GM18951 (cell line): ENCODE measurements around the gene RRAD.
"Not testable (repeated sequence)": the region's sequence is repeated elsewhere in the genome, so short reads cannot be mapped to it uniquely, and the experiment has no call there.

Experiments
- POLR2A ChIP-seq: IDR thresholded peaks from 4 replicates; pipeline ENCODE4 v1.6.1; 2011; ENCODE audit warnings: mild to moderate bottlenecking; ENCODE audit not compliant: insufficient read length, insufficient read depth; ENCODE audit errors: extremely low read depth
- in situ Hi-C: fragments of 300-500 bp; cut with MboI; formaldehyde crosslinking; loops from one replicate; pipeline ENCODE4 v1.12.0; 2022; ENCODE audit warnings: low sequenced_read_pairs, mixed read lengths, inconsistent platforms; ENCODE audit not compliant: unreplicated experiment

Gene RRAD

DNA sequence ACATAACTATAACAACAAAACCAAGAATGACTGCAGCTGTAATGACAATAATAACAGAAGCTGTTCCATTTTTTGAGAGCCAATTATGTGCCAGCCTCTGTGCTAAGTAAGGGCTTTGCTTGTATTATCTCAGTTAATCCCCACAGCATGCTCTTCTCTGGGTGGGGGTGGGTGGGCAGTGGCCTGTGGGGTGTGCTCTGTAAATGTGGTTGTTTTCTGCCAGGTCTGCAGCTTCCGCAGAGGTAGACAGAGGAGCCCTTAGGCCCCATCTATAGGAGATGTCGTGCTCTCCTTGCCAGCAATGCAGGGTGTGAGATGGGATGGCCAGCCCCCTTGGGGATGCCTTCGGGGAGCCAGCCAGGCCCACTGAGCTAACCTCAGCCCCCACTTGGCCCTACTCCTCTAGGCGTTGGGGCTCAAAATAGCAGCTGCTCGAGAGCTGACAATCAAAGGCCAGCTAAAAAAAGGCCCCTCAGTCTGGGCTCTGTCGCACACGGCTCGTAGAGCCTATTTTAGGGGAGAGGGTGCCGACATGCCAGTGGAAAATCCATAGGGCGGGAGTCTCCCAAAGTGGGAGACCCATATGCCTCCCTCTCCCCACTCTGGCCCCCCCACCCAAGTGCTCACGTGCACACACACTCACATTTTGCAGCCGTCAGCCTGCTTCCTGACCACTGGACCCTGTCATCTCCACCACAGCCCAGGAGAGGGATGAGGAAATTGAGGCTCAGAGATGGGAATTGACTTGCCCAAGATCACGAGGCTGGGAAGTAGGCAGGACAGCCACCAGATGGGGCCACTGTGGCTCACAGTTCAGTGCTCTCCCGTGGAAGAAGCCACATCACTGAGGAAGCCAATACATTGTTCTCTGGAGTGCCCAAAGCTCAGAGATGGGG is 22.4 kb downstream of the RRAD start:
- no peak for TF ChIP-seq POLR2A
- in situ Hi-C loops = no loop called here

DNA sequence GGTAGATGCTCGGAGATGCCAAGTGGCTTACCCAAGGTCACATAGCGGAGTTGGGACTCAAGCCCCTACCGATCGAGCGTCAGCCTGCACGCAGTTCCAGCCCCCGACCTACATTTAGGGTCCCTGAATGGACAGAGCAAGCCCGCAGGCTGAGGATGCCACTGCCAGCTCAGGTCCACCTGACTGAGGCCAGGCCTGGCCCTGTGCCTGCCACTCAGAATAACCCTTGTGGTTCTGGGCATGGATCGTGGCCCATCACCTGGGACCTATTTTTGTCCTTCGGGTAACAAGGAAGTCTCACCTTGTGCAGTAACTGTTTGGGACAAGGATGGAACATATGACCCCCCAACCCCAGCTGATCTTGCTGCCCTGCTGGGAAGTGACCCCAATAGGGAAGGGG is 23.7 kb downstream of the RRAD start:
- in situ Hi-C loops = no loop called here

DNA sequence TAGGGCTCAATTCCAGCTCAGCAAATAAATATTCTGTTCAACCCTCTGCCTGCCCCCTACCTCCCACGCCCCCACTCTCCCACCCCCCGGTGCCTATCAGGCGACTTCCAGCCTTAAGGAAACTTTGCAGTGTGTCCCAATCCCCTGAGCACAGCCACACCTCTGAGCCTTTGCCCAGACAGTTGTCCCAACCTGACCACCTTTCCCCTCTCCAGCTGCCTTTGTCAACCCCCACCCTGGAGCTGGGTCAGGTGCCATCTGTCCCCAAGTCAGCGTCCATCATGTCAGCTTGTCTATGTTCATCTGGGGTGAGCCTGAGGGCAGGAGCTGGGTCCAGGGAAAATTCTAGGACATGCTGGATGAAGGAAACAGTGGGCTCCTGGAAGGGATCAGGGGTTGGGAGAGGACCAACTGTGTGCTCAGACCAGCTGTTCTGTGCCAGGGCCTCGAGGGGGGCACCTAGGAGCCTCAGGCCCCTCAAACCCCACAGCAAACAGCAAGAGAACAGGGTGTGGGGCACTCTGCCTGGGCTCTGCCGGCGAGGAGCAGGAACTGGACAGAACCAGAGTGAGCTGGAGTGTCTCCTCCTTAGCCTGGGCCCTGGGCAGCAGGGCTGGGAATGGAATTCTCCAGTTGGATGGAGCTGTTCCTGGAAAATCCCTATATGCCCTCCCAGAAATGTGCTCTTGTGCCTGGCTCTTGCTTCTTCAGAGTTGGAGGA is 24.5 kb downstream of the RRAD start:
- in situ Hi-C loops = no loop called here
- no peak for TF ChIP-seq POLR2A

More for the DNA sequence above, 23.7 kb downstream of the RRAD start:
- no peak for TF ChIP-seq POLR2A

DNA sequence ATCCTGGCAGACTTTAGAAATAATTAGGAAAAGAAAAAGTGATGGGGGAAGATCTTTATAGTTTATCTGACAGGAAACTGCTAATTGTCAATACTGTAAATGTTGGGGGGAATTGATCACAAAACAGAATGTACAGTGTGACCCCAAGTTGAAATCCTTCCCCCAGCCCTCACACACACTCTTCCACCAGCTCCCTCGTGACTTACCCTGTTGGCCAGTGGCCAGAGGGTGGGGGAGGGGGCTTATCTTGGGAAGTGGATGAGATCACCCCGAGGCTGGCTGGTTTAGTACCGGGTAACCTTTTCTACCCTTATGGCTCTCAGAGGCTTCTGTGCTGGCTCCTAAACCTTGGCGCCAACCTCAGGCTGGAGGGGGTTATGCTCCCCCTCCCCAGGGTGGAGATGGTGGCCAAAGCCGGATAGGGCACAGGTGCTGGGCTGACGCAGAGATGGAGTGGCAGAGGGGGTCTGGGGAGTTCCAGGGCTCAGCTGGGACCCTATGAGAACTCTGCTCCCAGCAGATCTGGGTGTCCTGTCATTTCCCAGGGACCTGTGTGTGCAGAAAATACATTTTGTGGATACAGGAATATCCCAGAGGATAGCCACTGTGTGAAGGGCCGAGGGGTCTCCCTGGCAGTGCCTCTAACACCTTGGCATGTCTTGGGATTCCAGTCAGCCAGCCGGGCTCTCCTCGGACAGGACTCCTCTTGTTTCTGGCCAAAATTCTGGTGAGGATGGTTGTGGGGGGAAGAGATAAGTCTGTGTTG is 25.2 kb downstream of the RRAD start:
- in situ Hi-C loops = no loop called here

DNA sequence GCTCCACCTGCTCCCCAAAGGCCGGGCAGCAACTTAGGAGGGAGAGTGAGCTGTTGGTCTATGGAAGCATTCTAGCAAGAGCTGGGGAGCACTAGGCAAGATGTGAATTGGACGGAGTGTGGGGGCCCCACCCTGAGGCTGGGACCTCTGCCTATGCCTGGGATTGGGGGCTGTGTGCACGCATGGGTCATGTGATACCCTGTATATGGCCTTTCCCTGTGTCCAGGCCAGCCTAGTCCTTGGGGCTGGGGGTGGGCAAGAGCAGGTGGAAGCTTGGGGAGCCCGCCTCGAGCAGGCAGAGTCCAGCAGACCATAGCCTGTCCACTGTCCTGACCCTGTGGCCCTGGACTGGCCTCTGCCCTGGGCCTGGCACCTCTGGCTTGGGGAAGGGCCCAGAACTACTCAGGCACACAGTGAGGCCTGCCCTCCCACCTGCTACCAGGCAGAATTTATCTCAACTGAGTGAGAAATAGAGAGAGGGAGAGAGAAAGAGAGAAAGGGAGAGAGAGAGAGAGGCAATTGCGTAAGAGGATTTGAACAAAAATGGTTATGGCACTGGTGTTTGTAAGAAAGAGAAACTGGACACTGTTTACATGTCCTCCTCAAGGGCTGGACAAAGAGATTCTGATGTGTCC is 25.9 kb downstream of the RRAD start:
- no peak for TF ChIP-seq POLR2A
- in situ Hi-C loops = no loop called here

More for the DNA sequence above, 25.2 kb downstream of the RRAD start:
- TF ChIP-seq POLR2A = no peak

DNA sequence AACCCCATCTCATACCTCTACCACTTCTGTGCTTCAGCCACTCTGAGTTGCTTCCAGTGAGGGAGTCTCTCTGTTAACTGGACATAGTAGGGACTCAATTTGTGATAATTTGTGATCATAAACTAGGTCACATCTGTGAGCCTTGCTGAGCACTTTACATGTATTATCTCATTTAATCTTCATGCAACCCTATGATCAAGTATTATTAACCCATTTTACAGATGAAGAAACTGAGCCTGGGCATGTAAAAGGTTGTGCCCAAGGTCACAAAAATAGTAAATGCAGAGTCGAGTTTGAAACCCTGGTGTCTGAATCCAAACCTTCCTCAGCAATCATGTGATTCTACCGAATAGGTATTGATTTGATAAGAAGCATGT is 26.4 kb downstream of the RRAD start:
- in situ Hi-C loops = no loop called here
- no peak for TF ChIP-seq POLR2A

DNA sequence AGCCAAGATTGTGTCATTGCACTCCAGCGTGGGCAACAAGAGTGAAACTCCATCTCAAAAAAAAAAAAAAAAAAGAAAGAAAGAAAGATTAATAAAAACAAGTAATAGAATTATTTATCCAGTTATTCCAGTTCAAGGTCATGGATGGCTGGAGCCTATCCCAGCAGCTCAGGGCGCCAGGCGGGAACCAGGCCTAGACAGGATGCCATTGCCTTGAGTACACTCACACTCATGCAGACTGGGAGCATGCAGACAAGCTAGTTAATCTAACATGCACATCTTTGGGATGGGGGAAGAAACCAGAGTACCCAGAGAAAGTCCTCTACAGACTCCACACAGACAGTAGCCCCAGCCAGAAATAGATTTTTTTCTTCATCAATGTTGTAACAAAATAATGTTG is 27.1 kb downstream of the RRAD start:
- in situ Hi-C loops = no loop called here
- TF ChIP-seq POLR2A = no peak

DNA sequence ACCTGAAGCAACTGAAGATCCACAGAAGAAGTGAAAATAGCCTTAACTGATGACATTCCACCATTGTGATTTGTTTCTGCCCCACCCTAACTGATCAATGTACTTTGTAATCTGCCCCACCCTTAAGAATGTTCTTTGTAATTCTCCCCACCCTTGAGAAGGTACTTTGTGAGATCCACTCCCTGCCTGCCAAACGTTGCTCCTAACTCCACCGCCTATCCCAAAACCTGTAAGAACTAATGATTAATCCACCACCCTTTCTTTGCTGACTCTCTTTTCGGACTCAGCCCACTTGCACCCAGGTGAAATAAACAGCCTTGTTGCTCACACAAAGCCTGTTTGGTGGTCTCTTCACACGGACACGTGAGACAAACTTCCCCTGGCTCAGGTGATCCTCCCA is 28.7 kb downstream of the RRAD start:
- in situ Hi-C loops = not testable (repeated sequence)

DNA sequence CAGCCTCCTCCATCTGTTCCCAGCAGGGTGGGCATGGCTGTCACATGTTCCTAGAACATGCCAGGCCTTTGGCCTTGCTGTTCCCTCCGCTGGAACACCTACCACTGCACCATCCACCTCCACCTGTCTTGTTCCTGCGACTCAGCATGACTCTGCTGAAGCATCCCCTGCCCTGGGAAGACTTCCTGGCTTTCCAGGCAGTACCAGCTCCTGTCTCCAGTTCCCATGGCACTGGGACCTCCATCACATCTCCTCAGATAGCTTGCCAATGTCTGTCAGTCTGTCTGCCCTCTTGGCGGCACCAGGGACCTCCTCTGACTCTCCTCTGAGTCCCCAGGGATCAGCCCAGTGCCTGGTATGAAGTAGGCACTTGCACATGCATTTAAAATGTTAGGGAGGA is 29.3 kb downstream of the RRAD start:
- TF ChIP-seq POLR2A = no peak
- in situ Hi-C loops = no loop called here

DNA sequence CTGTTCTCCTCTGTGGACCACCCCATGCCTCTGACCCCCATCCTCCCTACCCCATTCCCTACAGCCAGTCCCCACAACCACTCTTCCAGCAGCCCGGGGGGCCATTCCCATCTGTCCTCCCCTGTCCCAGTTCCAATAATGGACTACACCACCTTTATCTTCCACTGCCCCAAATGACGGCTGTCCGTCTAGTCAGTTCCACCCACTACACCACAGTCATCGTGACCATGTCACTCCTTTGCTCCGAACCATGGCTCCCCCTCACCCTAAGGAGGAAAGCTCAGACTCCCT is 29.7 kb downstream of the RRAD start:
- no peak for TF ChIP-seq POLR2A
- in situ Hi-C loops = no loop called here

DNA sequence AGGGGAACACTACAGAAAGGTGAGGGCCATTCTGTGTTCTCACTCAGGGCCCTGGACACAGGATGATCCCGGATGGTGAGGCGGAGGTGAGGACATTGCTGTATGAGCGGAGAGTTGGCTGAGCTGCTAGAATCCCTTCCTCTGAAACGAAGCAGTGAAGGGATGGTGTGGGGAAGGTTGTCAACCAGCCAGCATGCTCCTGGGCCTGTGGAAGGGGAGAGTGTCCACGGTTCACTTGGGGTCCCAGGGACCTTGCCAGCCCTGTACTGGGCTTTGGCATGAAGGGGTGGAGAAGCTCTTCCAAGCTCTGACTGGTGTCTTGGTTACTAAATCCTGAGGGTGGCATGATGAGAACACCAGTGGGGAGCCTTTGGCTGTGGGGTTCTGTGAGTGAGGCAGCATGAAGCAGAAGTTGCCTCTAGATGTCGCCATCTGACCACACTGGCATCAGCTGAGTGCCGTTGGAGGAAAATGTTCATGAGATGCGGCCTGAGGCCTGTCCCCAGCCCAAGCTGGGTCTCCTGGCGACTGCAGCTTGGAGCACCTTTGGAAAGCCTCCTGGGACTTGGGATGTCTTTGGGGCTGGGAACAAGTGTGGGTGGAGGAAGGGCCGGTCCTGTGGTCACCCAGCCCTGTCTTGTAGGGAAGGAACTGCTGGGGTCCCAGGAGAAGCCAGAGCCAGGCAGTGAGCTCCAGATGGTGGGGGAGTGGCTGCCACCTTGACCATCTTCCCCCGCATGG is 30.2 kb downstream of the RRAD start:
- no peak for TF ChIP-seq POLR2A
- in situ Hi-C loops = no loop called here

DNA sequence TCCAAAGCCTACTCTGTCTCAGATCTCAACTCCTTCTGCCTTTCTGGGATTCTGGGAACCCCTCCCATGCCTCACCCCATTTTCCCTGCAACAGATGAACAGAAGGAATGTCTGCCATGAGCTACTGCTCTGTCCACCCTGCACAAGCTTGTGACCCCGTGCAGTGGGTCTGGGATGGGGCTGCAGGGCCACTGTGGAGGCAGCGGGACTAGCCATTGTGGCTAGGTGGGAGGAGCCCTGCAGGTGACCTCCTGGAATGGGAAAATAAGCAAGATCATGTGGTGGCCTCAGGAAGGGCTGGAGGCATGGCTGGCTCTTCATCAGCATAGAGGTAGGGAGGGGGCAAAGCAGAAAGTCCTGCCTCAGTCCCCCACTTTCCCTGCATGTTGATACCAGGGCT is 31.3 kb downstream of the RRAD start:
- TF ChIP-seq POLR2A = no peak
- in situ Hi-C loops = no loop called here

DNA sequence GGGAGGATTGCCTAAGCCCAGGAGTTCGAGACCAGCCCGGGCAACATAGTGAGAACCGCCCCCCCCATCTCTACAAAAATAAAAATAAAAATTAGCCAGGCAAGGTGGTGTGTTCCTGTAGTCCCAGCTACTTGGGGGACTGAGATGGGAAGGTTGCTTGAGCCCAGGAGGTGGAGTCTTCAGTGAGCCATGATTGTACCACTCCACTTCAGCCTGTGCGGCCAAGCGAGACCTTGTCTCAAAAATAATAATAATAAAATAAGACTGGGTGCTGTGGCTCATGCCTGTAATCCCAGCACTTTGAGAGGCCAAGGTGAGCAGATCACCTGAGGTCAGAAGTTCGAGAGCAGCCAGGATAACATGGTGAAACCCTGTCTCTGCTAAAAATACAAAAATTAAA is 33.5 kb downstream of the RRAD start:
- in situ Hi-C loops = no loop called here

More for the DNA sequence above, 33.5 kb downstream of the RRAD start:
- TF ChIP-seq POLR2A = no peak
